Medulla oblongata (tissue), 1 donor: Measurements from ENCODE around the gene IL23A.
"Not testable (repeated sequence)": the region's sequence is repeated elsewhere in the genome, so short reads cannot be mapped to it uniquely, and the experiment has no call there.

Experiments
- DNase-seq: peaks from one replicate; pipeline ENCODE4 v3.0.0-alpha.2; 2015; ENCODE audit errors: extremely low spot score

Gene IL23A

GRCh38 chr12:56326126-56326525 is 12.6 kb upstream of the IL23A start:
- no peak for DNase-seq

- no peak for DNase-seq
Measured at GRCh38 chr12:56326533-56326932, 12.2 kb upstream of the IL23A start.

GRCh38 chr12:56330936-56331490 is 7.7 kb upstream of the IL23A start:
- no peak for DNase-seq

- no peak for DNase-seq
Measured at GRCh38 chr12:56332512-56333196, 6.0 kb upstream of the IL23A start.

GRCh38 chr12:56333197-56333678 is 5.4 kb upstream of the IL23A start:
- no peak for DNase-seq

GRCh38 chr12:56333679-56334489 is 4.8 kb upstream of the IL23A start, which contains the start of gene PAN2:
PAN2 (minus strand) TSS chr12:56334000; CDS start chr12:56333094, 906 bp downstream.
- peak; percentile 97 for DNase-seq

GRCh38 chr12:56334490-56334793 is 4.2 kb upstream of the IL23A start:
- DNase-seq, result no peak

- not testable (repeated sequence) for DNase-seq
Measured at GRCh38 chr12:56335527-56335926, 3.2 kb upstream of the IL23A start.

GRCh38 chr12:56336361-56337167 is 2.1 kb upstream of the IL23A start:
- DNase-seq, result peak; percentile 68

- DNase-seq, result no peak
Measured at GRCh38 chr12:56337753-56338251, 882 bp upstream of the IL23A start.

- no peak for DNase-seq
Measured at GRCh38 chr12:56339158-56339422, 406 bp downstream of the IL23A start.

- DNase-seq, result no peak
Measured at GRCh38 chr12:56341616-56342015, 2.9 kb downstream of the IL23A start.

- DNase-seq, result not testable (repeated sequence)
Measured at GRCh38 chr12:56342290-56342689, 3.6 kb downstream of the IL23A start.

GRCh38 chr12:56346675-56347074 is 8.0 kb downstream of the IL23A start:
- DNase-seq, result no peak

- DNase-seq, result not testable (repeated sequence)
Measured at GRCh38 chr12:56347255-56347654, 8.6 kb downstream of the IL23A start.

- DNase-seq, result no peak
Measured at GRCh38 chr12:56348776-56349175, 10.1 kb downstream of the IL23A start.

GRCh38 chr12:56350662-56351061 is 12.0 kb downstream of the IL23A start:
- DNase-seq, result no peak

- DNase-seq, result no peak
Measured at GRCh38 chr12:56351325-56351724, 12.6 kb downstream of the IL23A start.

- DNase-seq, result peak; percentile 88
Measured at GRCh38 chr12:56358836-56359532, 20.3 kb downstream of the IL23A start.

GRCh38 chr12:56359851-56360767 is 21.4 kb downstream of the IL23A start, which contains the start of gene STAT2:
STAT2 (minus strand) TSS chr12:56360107; CDS start chr12:56356571, 3,536 bp downstream.
- DNase-seq, result peak; percentile 100
